ENCODE results near the gene MON1A.
"Not testable (repeated sequence)": the region's sequence is repeated elsewhere in the genome, so short reads cannot be mapped to it uniquely, and the experiment has no call there.

Gene MON1A

DNA sequence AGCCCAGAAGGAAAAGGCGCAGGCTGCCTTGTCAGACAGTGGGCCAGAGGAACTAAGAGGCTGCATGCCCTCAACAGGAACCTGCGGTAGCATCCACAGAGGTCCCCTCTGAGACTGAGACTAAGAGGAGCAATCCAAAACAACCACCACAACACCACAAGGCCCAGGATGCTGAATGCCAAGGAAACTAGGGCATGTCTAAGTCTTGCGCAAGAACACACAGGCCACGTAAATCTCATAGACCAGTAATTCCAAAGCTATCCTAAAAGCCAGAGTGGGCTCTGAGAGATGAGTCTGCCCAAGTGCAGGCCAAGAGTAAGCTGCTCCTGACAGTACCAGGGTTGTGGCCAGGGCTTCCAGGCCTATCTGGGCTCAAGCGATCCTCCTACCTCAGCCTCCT is 12.9 kb downstream of the MON1A start:
- DNase-seq: no peak

DNA sequence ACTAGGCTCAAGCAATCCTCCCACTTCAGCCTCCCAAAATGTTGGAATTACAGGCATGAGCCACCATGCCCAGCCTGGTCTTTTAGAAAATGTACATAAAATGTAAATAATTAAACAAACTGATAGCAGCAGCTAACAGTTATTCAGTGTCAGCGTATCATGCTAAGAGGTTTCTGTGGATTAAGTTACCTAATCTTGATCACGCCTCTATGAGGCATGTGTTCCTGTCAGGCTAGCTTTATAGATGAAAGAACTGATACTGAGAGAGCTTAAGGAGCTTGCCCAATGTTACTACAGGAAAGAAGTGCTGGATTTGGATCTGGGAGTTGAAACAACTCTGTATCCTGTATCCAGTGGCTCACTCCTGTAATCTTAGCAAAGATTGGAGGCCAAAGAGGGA is 14.7 kb downstream of the MON1A start:
- DNase-seq: no peak

DNA sequence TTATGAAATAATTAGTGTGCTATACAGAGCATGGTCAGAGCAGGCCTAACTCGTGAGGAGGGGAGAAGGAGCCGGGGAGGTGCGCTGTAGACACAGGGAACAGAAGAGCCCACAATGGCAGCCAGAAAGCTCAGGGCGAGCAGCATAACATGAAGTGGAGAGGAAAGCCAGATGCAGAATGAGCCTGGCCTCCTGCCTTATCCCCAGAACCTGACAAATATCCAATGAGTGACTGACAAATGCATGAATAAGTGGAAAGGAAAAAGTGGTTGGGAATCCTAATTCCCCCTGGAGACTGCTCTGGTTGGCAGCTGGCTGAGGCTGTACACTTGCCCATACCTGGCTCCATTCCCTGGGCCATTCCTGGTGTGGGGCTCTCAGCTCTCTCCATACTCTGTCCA is 16.7 kb downstream of the MON1A start:
- DNase-seq: peak; percentile 55

DNA sequence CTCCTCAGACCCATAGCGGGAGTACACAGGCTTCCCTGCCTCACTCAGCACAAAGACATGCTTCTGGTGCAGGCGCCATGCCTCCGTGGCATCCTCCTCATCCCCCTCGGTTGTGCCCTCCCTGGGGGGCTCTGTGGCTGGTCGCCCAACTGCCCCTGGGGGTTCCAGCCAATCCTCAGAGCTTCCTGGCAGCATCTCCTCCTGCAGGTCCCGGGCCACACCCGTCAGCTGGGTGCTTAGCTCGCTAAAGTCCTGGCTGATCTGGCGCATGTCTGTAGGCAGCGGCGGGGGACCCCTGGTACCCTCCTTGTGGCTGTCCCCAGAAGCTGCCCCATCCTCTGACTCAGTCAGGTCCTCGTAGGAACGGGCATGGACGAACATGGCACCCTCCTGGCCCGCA is 18.0 kb downstream of the MON1A start:
- DNase-seq: no peak

DNA sequence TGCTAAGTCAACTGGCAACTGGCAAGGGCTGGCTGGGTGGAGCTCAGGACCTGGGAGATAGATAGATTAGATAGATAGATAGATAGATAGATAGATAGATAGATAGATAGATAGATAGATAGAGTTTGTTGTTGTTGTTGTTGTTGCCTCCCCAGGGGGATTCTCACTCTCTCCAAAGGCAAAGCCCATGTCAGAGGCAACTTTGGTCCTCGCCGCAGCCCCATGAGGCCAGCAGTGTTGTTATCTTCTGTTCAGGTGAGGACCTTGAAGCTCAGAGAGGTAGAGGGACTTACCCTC is 18.5 kb downstream of the MON1A start:
- DNase-seq: no peak

DNA sequence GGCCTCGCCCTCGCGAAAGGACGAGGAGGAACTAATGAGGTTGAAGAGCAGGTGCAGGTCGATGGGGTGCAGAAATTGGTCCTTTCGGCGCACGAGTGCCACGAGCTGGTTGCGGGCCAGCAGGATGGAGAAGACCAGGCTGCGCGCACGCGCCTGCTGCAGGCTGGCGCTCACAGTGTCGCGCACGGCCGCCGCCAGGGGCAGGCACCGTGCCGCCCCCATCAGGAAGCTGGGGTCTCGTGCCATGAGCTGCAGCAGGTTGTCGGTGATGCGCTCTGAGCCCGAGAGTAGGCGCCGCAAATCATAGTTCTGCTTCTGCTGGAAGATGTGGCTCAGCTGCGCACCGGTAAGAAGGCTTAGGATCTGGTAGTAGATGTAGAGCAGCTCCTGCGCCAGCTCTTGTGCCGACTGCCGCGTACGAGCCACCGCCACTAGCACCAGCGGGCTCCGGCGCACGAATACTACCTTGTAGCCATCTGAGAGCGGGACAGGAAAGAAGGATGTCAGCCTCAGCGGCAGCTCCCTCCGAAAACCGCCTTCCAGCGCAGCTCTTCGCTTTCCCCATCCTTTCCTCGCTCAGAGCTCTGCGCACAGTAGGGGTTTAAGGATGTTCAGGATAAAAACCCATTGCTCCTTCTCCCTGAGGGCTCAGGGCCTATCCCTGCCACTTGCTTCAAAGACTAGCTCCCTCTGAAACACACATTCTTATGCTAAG is 19.0 kb downstream of the MON1A start:
- DNase-seq: no peak

DNA sequence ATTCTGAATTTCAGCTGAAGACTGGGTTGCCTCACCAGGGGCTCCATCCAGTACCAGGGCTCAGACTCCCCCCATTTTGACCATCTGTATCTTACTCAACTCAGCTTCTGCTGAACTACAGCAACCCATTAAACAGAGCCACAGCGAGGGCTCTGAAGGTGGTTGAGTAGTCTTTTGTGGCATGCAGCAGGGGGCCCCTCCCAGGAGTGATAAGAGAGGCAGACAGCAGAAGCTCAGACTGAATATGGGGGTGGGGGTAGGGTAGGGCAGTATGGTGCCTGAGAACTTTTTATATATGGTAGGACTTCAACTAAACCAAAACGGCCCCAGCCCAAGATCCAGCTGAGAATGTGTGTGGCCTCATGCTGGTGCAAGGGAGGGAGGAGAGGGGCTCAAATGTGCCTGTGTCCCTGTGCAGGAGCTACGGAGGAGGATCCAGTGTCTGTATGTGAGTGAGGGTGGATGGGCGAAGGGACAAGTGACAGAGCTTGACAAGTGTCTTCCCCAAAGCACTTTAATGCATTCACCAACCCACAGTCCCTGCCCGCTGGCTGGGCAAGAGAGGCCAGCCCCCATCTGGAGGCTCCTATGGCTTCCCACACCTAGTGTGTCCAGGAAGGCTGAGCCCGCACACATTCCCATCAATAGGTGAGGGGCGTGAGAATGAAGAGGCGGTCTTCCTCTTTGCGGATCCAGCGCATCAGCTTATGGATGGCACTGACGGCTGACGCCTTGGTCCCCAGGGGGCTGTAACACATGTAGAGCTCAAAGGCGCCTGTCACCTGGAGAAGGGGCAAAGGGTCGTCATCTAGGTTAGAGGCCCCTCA is 21.0 kb downstream of the MON1A start:
- DNase-seq: no peak

DNA sequence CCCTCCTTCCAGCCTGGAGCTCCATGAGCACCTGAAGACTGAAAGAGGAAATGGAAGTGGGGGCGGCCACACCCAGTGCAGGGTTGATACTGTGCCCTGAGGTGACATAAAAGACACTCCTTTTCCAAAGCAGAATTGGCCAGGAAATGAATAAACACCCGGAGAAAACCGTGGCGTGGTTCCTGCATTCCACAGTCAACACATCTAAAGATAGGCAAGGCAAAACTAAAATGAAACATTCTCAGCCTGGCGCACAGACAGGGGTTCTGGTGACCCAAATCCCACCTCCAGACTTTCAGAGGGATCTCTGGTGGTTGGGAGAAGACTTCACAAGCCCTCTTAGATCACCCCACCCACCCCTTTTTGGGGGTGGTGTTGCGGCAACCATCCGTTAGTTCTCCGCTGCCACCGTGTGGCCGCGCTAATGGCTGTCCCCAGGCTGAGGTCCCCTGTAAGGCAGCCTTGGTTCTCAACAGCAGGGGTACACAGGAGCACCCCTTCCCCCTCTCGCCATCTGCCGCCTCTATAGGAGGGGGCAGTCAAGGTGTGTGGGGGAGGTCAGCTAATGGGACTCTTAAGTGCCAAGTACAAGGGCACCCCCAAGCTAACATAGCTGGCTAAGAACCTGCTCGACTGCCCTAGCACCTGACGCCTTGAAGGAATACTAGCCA is 23.4 kb downstream of the MON1A start:
- no peak for DNase-seq

DNA sequence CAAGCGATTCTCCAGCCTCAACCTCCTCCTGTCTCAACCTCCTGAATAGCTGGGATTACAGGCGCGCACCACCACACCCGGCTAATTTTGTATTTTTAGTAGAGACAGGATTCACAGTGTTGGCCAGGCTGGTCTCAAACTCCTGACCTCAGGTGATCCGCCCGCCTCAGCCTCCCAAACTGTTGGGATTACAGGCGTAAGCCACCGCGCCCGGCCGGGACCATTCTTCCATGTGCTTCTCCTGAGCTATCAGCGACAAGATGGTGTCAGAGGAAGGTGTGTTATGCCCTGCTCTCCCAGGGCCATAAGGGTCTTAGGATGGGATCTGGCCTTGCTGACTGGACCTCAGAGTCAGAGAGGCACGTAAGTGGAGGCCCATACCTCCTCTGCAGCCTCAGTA is 25.2 kb downstream of the MON1A start:
- DNase-seq: not testable (repeated sequence)

DNA sequence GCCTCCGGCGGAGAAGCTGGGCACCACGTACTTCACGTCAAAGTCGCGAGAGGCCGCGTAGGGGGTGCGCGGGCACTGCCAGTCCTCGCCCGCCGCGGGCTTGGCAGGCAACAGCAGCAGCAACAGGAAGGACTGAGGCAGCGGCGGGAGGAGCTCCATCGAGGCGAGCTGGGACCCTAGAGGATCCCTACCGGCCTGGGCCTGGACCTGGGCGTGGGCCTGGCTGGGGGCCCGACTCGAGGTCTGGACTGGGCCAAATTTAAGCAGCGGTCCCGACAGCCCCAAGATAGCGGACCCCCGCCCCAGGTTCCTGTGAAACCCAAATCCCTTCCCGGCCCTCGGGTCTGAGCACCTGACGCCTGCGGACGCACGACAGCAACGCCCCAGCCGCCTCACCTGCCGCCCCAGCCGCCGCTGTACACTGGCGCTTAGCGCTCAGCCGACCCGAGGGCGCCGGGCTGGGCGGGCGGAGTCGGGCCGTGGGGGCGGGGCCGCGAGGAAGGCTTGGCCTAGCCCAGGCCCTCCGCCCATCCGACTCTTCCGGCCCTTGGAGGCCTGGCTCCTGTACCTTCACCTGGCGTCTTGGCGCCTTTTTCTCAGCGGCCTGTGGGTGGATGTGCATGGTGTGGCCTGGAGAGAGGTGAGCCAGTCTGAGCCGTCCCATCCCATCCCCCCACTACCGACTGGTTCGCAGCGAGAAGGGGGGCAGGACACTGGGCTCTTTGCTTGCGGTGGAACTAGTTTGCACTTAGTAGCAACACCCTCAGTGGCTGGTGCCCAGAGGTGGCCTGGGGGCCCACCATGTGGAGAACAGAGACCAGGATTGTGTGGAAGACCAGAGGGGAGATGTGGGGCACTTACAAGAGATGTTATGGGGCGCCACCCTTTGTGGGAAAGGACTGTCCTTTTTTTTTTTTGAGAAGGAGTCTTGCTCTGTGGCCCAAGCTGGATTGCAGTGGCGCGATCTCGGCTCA is 25.9 kb downstream of the MON1A start, which contains the start of gene MST1R:
Gene MST1R, minus strand, starts transcription at position 423 of the 974 bp plus-strand sequence. Its CDS starts 264 bp downstream, at position 159.
- no peak for DNase-seq

DNA sequence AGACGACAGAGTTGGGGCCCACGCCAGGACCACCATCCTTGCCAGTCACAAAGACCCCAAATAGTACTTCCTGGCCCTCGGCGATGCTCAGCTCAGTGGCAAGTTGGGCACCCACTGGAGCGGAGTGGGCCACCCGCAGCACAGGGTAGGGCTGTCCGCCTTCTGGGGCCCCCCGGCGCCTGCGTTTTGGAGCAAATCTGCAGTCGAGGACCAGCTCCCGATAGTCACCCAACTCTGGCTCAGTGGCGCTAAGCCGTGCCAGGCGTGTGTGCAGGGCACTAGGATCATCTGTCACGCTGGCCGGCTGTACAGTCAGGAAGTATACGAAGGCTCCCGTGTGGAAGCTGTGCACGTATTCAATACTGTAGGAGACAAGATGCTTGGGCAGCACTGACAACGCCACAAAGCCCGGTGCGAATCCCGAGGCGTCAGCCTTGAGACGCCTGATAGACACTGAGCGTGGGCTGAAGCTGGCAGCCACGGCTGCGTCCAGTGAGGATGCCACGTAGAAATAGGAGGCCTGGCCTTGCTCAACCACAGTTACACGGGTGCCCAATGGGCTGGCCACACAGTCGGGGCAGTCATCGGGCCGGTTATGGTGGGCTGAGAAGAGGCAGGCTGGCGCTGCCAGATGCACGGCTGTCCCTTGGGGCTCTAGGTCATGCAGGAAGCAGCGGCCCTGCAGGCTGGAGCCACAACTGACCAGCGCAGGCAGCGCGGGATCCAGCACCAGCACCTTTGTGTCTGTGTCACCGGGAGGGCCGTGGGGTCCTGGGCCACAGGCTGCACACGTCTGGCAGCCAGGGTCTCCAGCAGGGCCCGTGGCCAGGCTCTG is 26.9 kb downstream of the MON1A start:
- DNase-seq: no peak

DNA sequence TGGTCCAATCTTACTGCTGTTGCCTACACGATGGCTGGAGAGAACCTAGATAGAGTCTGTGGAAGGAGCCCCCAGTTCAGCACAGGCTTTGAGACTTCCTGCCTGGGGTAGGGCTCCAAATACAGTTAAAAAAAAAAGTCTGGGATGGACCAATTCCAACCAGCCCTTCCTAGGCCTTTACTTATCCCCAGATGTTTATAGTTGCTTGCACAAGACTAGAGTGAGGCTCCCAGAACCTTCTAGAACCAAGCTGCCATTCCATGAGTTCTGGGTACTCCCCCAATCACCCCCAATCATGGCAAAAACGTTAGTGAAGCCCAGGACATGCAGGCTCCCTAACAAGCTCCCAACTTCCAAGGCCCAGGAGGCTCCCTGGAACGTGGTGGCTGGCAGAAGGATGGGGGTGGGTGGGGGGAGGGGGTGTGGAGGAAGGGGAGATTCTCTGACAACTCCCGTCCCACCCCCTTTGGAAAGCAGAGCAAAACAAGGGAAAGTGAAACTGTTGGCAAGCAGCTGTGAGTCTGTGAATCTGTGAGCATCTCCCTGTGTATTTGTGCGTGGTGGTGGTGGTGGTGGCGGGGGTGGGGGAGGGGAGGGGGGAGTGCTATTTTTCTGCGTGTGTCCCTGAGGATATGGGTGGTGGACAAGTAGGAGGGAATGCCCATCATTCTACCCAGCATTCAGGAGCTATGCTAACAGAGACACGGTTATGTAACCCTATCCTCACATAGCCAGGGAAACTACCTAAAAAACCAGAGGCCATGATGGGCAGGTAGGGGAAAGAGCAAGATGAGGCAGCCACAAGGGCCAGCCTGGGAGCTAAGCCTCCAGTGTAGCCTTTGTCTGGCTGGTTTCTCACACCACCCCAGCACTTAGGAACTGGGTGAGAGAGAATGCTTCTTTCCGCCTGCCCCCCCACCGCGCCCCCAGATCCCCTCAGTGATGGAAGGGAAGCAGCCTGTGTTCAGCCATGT is 28.0 kb downstream of the MON1A start:
- DNase-seq: no peak

DNA sequence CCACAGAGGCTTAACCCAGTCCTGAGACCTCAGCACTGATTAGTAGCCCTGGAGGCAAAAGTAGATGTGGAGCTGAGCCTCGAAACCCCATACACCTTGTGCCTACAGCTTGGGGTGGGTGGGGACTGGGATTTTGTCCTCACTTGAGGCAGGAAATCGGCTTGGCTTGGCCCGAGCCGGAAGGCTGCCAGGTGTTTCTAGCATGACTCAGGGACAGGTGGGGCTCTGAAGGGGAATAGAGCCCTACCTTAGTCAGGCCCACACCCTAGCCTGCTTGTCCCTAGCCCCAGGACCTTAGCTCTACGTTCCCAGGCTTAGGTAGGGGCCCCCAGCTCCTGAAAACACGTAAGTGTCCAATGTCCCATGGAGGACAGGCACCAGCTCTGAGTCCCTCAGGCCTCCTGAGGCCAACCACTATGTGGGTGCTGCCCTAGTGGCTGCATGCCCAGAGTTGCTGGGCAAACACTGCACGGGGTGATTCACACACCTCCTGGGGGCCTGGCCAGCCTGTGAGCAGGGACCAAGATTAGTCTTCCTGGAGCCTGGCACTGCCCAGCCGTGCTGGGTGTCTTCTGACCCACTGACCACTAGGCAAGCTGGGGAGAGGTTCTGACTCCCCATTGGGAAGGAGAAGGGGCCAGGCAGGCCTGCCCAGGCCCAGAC is 29.0 kb downstream of the MON1A start:
- DNase-seq: no peak

DNA sequence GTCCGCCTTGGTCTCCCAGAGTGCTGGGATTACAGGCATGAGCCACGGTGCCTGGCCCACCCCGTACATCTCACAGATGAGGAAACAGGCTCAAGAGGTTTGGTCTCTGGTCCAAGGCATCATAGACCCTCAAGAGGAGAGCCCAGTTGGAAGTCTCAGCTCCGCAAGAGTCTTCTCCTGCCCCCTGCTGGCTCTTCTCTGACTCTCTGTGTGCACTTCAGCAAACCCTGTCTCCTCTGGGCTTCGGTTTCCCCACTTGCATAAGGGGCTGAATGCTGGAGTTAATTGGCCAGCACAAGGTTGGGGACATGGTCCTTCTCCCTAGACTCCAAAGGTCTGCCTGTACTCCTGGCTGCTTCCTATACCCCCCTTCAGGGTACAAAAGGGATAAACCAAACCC is 29.8 kb downstream of the MON1A start:
- DNase-seq: no peak

DNA sequence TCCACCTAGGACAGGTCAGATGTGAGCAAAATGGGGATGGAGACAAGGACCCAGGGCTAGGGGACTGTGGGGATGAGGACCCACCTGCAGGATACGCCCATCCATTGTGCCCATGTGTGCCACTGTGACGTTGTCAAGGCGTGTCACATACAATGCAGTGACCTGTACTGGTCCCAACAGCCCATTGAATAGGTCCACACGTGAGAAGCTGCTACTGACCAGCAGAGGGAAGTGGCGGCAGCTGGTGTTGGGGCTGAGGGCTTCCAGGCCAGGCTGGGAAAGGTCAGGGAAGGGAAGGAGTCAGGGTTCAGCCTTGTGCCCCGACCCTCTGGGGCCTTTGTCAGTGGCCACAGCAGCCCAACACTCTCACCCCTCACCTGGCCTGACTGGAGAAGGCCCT is 30.6 kb downstream of the MON1A start:
- no peak for DNase-seq

DNA sequence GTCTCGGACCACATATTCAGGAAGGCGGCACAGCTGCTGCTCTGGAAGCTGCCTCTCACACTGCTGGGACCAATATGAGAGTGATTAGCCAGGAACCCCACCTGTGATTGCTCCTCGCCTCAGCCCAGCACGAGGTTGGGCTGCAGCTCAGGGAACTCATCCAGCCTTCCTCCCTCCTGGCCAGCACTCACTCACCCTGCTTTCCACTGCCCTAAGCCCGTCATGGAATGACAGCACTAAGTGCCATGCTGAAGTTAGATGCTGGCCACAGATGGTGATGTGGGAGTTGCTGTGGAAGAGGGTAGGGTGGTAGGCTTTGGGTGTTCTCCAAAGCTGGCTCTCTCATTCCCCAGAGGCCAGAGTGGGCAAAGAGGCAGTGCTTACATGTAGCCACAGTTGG is 33.3 kb downstream of the MON1A start:
- no peak for DNase-seq

DNA sequence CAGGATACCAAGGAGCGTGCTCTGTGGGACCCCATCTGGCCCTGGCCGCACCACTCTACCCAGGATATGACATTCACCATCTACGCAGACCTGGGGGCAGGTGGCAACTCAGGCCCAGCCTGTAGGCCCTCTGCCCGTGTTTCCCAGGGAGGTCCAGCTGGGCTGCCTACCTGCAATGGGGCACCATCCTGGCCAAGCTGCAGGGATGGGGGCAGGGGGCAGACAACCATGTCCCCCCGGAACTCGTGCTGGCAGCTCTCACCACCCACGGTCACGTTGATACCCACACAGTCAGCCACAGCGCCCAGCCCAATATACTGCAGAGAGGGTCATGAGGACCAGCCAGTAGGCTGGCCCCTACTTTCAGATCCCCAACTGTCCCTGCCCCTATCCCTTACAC is 33.8 kb downstream of the MON1A start:
- DNase-seq: no peak

DNA sequence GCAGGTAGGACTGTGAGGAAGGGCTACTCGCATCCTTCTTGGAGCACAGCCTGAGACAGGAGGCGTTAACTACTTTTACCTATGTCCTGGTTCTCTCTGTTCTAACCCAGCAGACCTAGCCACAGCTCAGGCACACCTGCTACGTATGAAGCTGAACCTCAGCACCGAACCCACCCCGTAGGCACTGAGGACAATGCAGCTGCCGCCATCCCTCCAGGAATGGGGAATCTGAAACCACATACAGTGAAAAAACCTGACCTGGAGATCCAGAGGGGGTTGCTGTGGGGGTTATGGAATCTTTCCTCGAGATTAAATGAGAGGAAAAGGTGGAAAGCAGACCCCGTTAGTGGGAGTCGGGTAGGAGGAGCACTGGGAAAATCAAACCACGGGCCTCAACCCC is 40.3 kb downstream of the MON1A start:
- no peak for DNase-seq

DNA sequence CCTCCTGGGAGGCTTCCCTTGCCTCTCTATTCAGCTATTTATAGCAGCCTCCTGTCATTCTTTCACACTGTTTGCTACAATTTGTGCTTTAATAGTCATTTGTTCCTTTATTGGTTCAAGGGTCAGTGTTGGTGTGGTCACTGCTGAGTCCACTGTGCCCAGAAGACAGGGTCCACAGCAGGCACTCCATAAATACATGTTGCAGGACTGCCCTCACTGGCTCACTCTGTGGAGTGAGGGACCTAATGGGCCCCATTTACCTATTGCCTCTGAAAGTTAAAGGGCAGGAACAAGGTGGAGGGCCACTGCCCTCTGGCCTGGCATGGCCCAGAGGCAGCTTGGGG is 42.7 kb downstream of the MON1A start:
- no peak for DNase-seq

DNA sequence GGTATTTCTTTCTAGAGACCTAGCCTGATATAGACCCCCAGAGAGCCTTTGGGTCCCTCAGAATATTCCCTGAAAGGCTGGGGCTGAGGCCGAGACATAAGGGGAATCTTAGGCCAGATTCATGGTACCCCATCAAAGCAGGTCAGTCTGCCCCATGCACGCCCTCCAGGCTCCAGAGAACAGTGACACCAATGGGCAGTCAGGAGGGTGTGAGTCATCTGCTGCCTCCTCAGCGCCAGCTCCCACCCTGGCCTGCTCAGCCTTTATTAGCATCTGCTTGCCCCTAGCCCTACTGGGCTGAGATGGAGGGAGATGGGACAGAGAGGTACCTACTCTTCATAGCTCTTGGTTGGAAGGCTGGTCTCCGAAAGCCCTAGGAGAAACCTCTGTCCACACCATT is 45.6 kb downstream of the MON1A start:
- DNase-seq: no peak
